ENCODE results near the gene GALNT1.

- TF ChIP-seq CTCF (IDR thresholded peaks at IDR 0.05 in 8 of 11, conservative IDR thresholded peaks at IDR 0.05 in 3 of 11) (no peak), POLR2A (IDR thresholded peaks at IDR 0.05) (no peak), POLR2AphosphoS5 (IDR thresholded peaks at IDR 0.05) (no peak)
Measured at GRCh38 chr18:35619464-35619863, 37.9 kb downstream of the GALNT1 start.
